Smooth muscle cell (in vitro differentiated cells): ENCODE measurements around the gene PIP5KL1. TPM values are rescaled to one million over a fixed set of nuclear protein-coding genes. Genes with fewer than 3 reads are reported as not detected.
"Not testable (repeated sequence)": the region's sequence is repeated elsewhere in the genome, so short reads cannot be mapped to it uniquely, and the experiment has no call there.

Experiments
- DNase-seq: peaks from one replicate; lab custom pipeline; 2025; ENCODE audit not compliant: unreplicated experiment; lab: John Stamatoyannopoulos, UW
- H2AFZ ChIP-seq: fragments of 200-600 bp; sonication (generic); 2 replicates; pipeline ENCODE4 v1.6.0; 2016; ENCODE audit warnings: antibody characterized with exemption, low read depth, mild to moderate bottlenecking
- H3F3A ChIP-seq: fragments of 200-600 bp; sonication (generic); 2 replicates; pipeline ENCODE4 v1.6.0; 2017; ENCODE audit warnings: antibody characterized with exemption, low read depth
- H3K27ac ChIP-seq: fragments of 200-600 bp; sonication (generic); 2 replicates; pipeline ENCODE4 v1.5.1; 2016; ENCODE audit warnings: low read depth, mild to moderate bottlenecking
- H3K27me3 ChIP-seq: fragments of 200-600 bp; sonication (generic); 2 replicates; pipeline ENCODE4 v1.6.1; 2016; ENCODE audit warnings: low read depth, mild to moderate bottlenecking
- H3K36me3 ChIP-seq: fragments of 200-600 bp; sonication (generic); 2 replicates; pipeline ENCODE4 v1.5.1; 2016; ENCODE audit warnings: low read depth
- H3K4me1 ChIP-seq: fragments of 200-600 bp; sonication (generic); 2 replicates; pipeline ENCODE4 v1.5.1; 2016; ENCODE audit warnings: low read depth
- H3K4me2 ChIP-seq: fragments of 200-600 bp; sonication (generic); 2 replicates; pipeline ENCODE4 v1.6.0; 2016; ENCODE audit warnings: mild to moderate bottlenecking
- H3K4me3 ChIP-seq: fragments of 200-600 bp; sonication (generic); 2 replicates; pipeline ENCODE4 v1.5.1; 2016; ENCODE audit warnings: mild to moderate bottlenecking
- H3K79me2 ChIP-seq: fragments of 200-600 bp; sonication (generic); 2 replicates; pipeline ENCODE4 v1.6.0; 2016; ENCODE audit warnings: low read depth, mild to moderate bottlenecking
- H3K9ac ChIP-seq: fragments of 200-600 bp; sonication (generic); 2 replicates; pipeline ENCODE4 v1.6.0; 2016; ENCODE audit warnings: low read depth
- H3K9me3 ChIP-seq: fragments of 200-600 bp; sonication (generic); replicated peaks from 2 replicates; pipeline ENCODE4 v1.5.1; 2016; ENCODE audit warnings: low read depth
- H4K20me1 ChIP-seq: fragments of 200-600 bp; sonication (generic); 2 replicates; pipeline ENCODE4 v1.6.0; 2016; ENCODE audit warnings: low read depth
- CTCF ChIP-seq: fragments of 200-600 bp; sonication (generic); IDR thresholded peaks from 2 replicates; pipeline ENCODE4 v1.5.1; 2017; ENCODE audit warnings: borderline replicate concordance, mild to moderate bottlenecking, antibody characterized with exemption; ENCODE audit not compliant: insufficient read depth, poor library complexity, severe bottlenecking
- WGBS: methylation state at CpG from one replicate; pipeline ENCODE4 v1.1.7; 2016; ENCODE audit warnings: low lambda C conversion rate; 5-methylcytosine and 5-hydroxymethylcytosine counted together
- polyA plus RNA-seq: library from polyadenylated mRNA; unstranded; fragments of >200 nt; fragmentation: Nextera tagmentation; extraction: Ambion mirVana; gene quantifications from 2 replicates; pipeline ENCODE4 v1.2.1, GENCODE V29; 2016
- total RNA-seq: library from RNA; depleted of rRNA; stranded (reverse); fragments of >200 nt; gene quantifications from 2 replicates; pipeline ENCODE4 v1.2.3, GENCODE V29; 2014

The PIP5KL1 gene
- total and polyA plus RNA-seq, 2 experiments from 2014 or later: 1.1 to 2.7 TPM

- H3K79me2 ChIP-seq: no peaks in the 10 kb centered on the region
- no peaks in the 10 kb centered on the region for H3K9me3 ChIP-seq
- no peak overlapping the region for H3K4me3 ChIP-seq
- TF ChIP-seq CTCF: no peak
- no peak overlapping the region for H3K9ac ChIP-seq
- H3K36me3 ChIP-seq: no peaks in the 10 kb centered on the region
- H3K4me2 ChIP-seq: no peak overlapping the region
- no peaks in the 10 kb centered on the region for H4K20me1 ChIP-seq
- H3K4me1 ChIP-seq: no peaks in the 10 kb centered on the region
- 94% methylated on average over 7 of the region's 7 CpGs for whole genome bisulfite sequencing
- DNase-seq: no peak
- no peak overlapping the region for H3K27ac ChIP-seq
- H2AFZ ChIP-seq: no peak overlapping the region
- no peaks in the 10 kb centered on the region for H3F3A ChIP-seq
- H3K27me3 ChIP-seq: no peaks in the 10 kb centered on the region
These were observed 46.6 kb downstream of the PIP5KL1 start for GRCh38 chr9:127883959-127884358.

- not testable (repeated sequence) for H3F3A ChIP-seq, H3K27me3 ChIP-seq, H3K9me3 ChIP-seq, H3K4me3 ChIP-seq, H3K79me2 ChIP-seq, H2AFZ ChIP-seq, DNase-seq, H3K4me2 ChIP-seq, H3K9ac ChIP-seq, H4K20me1 ChIP-seq, H3K4me1 ChIP-seq, H3K36me3 ChIP-seq, H3K27ac ChIP-seq
- WGBS: 92% methylated on average over 3 of the region's 3 CpGs
These were observed 48.9 kb downstream of the PIP5KL1 start for GRCh38 chr9:127881715-127882114.

GRCh38 chr9:127880143-127880542 is 50.4 kb downstream of the PIP5KL1 start:
- H3K9me3 ChIP-seq: no peaks in the 10 kb centered on the region
- H3F3A ChIP-seq: no peaks in the 10 kb centered on the region

GRCh38 chr9:127878652-127879390 is 51.8 kb downstream of the PIP5KL1 start:
- Histone ChIP-seq H3F3A (no peaks in the 10 kb centered on the region), H3K36me3 (no peaks in the 10 kb centered on the region), H3K9me3 (no peaks in the 10 kb centered on the region), H3K4me1 (peaks cover 5% of the 10 kb centered on the region), H3K79me2 (no peaks in the 10 kb centered on the region), H3K4me2 (no peak overlapping the region), H3K27ac (no peak overlapping the region), H3K9ac (no peak overlapping the region), H4K20me1 (no peaks in the 10 kb centered on the region), H2AFZ (no peak overlapping the region), H3K27me3 (no peaks in the 10 kb centered on the region), H3K4me3 (no peak overlapping the region)
- DNase-seq: no peak
- TF ChIP-seq CTCF: no peak
- 81% methylated on average over 8 of the region's 8 CpGs for WGBS

More at GRCh38 chr9:127880143-127880542, 50.4 kb downstream of the PIP5KL1 start:
- Histone ChIP-seq H3K79me2 (no peaks in the 10 kb centered on the region), H3K27ac (no peak overlapping the region), H3K9ac (no peak overlapping the region), H3K4me1 (peaks cover 5% of the 10 kb centered on the region), H3K27me3 (no peaks in the 10 kb centered on the region), H3K4me2 (no peak overlapping the region), H4K20me1 (no peaks in the 10 kb centered on the region), H3K36me3 (no peaks in the 10 kb centered on the region), H3K4me3 (no peak overlapping the region), H2AFZ (no peak overlapping the region)
- WGBS: 82% methylated on average over 8 of the region's 8 CpGs
- no peak for DNase-seq
- no peak for TF ChIP-seq CTCF
